Medulla oblongata (tissue), 1 donor: ENCODE measurements around the gene FOXL2.
A peak's percentile ranks its signal among the peaks of the same experiment; 100 is the strongest.
"Not testable (repeated sequence)": the region's sequence is repeated elsewhere in the genome, so short reads cannot be mapped to it uniquely, and the experiment has no call there.

Source experiments
- DNase-seq: peaks from one replicate; pipeline ENCODE4 v3.0.0-alpha.2; 2015; ENCODE audit errors: extremely low spot score

The FOXL2 gene

DNA sequence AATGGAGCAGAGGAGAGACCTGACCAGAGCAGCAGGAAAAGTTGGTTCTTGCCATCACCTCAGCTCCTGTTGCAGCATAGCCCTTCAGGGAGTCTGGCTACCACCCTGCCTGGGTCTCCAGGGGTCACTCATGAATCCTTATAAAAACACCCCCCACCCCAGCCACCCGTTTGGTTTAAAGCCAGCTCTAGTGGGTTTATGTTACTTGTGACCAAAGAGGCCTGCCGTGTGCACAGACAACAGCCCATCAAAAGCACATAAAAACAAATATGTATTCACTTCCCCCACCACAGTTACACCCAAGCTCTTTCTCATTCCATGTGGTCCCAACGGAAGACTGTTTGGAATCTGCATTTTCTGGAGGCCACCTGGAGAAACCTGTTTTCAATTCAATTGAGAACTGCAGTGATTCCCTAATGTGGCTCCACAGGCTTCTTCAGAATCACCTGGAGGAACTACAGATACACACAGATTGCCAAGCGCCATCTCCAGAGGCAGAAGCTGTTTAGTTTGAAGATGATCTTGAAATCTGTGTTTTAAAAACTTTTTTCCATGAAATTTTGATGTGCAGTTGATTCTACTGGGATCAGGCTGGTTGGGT lies 13.8 kb downstream of the FOXL2 start:
- no peak for DNase-seq

DNA sequence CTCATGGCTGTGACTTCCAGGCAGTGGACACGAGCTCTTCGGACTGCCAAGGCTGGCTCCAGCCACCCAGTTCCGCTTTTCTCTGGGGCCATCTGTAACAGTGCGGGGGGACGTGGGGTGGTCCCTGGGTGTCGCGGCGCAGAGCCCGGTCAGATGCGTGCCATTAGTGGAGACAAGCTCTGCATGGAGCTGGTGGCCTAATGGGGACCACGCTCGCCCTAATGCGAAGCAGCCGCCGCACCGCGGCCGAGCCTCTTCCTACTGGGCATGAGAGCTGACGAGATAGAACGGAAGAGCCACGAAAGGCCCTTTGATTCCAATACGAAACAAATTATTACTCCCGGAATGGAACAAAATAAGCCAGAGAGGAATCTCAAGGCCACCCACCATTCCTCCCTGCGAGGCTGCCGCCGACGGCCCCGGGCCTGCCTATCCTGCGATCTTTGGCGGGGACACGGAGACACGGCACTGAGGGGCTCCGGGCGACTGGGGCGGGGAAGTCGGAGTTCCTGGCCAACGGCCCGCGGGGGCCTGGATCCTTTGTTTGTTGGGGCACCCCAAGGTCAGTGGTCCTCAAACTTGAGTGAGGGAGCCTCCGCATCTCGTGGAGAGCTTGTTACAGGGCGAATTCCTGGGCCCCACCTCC lies 18.1 kb downstream of the FOXL2 start:
- DNase-seq = no peak

DNA sequence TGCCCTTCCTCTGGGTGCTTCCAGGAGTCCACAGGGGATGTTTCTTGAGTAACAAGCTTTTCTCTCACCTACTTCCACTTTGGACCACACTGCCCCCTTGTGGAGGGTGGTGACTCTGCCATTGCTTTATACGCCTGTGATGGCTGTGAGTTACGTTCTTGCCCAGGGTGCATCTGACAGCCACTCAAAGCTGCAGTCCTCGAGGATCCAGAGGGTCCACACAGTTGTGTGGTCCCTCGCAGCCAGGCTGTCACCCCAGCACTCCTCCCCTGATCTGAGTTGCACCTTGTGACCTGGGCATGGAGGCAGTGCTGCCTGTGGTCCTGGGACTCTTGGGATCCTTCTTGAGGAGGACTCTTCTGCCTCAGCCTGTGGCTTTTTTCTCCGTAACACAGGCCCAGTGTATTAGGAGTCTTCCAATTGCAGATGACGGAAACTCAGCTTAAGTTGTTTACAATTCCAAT lies 23.4 kb downstream of the FOXL2 start:
- DNase-seq = peak; percentile 91

DNA sequence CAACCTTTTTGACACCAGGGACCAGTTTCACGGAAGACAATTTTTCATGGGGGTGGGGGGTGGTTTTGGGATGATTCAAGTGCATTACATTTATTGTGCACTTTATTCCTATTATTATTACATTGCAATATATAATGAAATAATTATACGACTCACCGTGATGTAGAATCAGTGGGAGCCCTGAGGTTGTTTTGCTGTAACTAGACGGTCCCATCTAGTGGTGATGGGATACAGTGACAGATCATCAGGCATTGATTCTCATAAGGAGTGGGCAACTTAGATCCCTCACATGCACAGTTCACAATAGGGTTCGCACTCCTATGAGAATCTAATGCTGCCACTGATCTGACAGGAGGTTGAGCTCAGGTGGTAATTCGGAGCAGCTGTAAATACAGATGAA lies 24.5 kb downstream of the FOXL2 start:
- DNase-seq = not testable (repeated sequence)

DNA sequence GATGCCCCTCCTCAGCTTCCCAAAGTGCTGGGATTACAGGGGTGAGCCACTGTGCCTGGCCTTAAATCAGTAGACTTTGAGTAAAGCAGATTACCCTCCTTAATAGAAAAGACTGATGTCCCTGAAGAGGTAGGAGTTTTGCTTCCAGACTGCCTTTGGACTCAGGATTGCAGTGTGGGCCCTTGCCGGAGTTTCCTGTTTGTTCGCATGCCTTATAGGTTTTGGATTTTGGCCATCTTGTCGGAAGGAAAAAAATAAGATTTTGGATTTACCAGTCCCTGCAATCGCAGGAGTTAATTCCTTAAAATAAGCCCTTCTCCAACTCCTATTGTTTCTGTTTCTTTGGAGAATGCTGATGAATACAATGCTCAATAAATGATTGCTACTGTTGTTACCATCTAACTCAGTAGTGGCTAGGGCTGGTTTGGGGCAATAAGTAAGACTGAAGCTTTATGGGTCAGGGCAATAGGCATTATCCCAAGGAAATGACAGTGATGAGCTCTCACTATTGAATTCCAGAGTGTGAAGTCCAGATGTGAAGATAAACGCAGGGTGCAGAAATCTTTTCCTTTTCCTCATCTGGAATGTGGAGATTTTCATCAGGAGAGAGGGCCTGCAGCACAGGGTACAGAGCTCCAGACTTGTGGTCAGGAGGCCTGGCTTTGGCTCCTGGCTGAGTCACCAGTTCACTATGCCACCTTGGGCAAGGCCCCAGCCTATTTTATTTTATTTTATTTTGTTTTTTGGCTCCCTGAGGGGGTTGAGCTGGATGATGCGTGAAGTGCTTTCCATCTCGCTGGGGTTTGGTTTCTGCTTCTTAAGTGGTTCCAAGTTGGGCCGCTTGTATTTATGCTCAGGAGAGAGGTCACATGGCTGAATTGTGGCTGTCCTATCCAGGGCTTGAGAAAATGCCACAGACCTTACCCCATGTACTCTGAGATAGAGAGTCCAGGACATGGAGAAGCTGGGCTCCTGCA lies 25.3 kb downstream of the FOXL2 start:
- no peak for DNase-seq

DNA sequence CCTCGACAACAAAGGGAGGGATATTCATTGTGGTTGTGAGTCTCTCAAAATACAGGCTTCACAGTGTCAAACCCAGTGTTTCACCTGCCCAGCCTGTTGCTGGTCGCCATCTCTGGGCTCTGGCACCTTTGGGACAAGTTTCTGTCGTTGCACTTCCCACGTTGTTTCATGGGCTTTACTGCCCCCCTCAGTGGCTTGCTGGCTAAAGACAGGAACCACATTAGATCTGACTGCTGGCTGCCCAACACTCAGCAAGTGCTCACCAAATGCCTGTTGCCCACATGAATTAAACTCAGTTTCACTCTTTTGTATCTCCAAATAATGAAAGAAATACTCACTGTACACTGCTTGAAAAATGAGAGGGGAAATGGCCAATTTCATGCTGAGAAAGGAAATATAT lies 27.6 kb downstream of the FOXL2 start:
- no peak for DNase-seq

DNA sequence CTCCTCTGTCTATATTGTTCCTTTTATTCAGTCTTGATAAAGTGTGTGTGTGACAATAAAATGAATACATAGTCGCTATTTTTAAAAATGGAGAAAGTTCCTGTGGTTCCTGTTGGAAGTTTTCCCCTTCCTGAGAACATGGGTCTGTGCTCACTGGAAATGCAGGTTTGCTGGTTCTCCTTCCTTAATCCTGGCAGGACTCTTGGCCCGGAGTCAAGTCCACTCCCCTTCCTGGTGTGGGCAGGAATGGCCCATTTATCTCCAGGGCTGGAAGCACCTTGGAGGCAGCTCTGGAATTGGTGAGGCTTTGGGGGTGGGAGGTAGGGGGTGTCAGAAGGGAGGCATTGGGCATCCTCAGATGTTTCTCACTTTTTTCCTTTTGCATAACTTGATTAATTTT lies 30.1 kb downstream of the FOXL2 start:
- no peak for DNase-seq

DNA sequence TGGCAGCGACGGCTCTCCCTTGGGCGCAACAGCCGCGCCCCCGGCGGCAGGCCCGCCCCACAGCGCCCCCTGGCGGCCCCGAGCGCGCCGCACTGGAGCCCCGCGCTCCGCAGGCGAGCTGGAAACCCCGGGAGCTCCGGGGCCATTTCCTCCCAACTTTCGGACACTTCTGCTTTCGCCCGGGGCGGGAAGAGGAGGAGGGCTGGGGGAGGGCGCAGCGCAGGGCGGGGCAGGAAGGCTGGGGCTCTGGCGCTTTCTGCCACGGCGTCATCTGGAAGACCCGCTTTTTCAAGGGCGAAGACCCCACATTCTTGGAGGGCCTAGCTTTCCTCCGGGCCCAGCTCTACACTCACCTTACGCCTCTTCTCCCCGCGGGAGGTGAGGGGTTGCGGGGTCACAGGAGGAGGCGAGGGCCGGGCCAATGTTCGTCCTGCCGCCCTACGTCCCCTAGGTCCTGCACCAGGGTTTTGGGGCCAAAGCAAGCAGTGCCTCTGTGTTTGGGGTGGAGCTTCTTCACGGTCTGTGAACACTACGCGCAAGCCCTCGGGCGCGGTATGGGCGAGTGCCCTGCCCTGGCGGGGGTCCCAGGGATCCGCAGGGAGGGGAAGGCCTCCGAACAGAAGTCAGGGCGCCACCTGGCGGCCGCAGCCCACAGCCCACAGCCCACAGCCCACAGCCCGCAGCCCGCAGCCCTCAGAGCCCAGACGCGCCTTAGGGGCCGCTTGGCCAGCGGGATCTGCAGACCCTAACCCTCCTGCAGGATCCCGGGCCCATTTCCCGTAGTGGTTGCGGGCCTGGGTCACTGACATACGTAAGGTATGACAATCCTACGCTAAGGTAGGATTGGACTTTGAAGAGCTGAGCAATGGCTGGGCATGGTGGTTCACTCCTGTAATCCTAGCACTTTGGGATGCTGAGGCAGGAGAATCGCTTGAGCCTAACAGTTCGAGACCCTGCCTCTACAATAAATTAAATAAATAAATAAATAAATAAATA lies 31.1 kb downstream of the FOXL2 start:
- DNase-seq = peak; percentile 93

DNA sequence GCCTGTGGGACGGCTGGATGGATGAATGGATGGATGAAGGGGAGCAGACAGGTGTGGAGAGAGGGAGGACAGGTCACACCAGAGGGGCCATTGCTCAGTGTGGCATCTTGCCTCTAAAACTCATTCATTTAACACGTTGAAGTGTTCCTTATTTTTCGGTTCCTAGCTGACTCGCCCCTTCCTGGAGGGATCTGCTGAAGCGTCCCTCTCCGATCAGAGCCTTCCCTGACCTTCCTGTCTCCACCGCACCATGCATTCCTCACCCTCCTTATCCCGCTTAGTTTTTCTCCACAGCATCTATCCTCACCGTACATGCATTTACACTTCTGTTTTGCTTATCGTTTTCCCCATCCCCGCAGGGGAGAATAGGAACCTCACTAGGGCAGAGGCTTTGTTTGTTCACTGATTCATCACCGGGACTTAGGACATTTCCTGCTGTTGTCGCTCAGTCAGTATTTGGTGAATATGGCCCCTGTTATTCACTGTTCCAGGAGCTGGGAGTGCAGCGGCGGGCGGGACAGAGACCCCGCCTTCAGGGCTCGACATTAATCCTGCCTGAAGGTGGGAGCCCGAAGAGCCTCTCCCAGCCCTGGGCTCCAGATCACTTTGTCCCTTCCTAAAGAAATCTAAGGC lies 32.0 kb downstream of the FOXL2 start:
- no peak for DNase-seq

DNA sequence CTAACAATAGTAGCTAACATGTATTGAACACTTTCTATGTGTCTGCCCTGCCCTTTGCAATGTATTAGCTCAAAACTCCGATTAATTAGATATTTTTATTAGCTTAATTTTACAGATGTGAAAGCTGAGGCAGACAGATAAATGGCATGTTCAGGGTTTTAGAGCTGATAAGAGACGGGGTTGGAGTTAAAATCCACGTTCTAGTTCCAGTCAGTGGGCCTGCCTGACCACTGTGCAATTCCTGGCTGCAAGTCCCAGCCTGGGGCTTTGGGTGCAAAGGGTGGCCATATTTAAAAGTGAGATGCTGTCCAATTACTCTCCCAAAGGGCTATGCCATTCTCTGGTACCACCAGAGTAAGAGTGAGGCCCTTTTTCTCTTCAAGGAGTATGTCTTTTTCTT lies 33.2 kb downstream of the FOXL2 start:
- no peak for DNase-seq

DNA sequence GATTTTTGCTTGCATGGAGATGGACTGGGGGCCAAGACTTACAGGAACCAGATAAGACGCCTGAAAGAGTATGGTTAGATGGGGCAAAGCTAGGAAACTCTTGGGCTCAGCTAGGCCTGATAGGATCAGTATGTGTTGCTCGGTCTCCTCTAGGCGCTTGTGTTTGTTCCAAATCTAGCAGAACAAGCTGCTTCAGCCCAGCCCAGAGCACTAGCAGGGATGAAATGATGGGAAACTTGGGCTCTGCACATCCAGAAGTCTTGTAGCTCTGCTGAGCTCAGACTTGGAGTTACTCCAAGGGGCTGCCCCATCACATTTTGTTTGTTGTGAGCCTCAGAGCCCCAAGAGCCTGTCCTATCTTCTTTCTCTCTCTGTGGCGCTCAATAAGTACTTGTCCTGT lies 34.7 kb downstream of the FOXL2 start:
- peak; percentile 10 for DNase-seq

DNA sequence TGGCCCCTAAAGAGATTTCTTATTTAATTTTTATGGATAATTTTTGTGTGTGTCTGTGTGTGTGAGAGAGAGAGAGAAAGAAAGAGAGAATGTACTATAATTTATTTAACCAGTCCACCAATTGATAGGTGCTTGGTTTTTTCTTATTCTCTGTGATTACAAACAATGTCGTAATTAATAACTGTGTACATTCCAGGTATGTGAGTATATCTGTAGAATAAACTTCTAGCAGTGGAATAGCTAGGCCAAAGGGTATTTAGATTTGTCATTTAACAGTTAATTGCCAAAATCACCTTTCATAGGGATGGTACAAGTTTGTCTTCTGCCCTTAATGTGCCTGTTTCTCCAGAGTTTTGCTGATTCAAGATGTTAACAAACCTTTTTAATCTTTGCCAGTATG lies 35.3 kb downstream of the FOXL2 start:
- DNase-seq = no peak

DNA sequence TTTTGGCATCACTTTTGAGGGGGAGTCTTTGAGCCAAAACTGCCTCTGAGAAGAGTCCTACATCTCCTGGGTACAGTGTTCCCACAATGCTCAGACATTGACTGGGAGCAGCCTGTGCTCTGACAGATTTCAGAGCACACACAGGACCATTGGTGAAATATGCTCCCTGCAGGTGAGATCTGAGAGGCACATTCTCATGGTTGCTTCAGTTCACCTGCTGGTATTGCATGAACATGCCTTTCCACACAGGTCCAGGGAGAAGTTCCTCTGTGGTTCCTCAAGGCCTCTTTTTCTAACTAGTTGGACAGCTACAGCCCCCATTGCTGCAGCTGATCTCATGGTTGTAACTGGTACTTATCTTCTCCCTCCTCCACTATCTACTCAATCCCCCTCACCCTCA lies 37.0 kb downstream of the FOXL2 start:
- no peak for DNase-seq

DNA sequence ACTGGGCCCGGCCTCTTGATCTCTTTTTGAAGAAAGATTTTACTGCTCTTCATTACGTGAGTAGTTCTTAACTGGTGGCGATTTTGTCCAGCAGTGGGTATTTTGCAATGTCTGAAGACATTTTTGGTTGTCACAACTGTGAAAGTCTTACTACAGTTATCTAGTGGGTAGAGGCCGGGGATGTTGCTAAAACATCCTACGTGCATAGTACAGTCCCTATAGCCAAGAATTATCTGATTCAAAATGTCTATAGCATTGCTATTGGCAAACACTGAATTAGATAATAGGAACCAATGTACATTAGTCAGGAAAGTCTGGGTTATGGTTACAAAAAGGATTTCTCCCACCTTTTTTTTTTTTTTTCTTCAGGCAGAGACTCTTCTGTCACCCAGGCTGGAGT lies 38.1 kb downstream of the FOXL2 start:
- DNase-seq = no peak

DNA sequence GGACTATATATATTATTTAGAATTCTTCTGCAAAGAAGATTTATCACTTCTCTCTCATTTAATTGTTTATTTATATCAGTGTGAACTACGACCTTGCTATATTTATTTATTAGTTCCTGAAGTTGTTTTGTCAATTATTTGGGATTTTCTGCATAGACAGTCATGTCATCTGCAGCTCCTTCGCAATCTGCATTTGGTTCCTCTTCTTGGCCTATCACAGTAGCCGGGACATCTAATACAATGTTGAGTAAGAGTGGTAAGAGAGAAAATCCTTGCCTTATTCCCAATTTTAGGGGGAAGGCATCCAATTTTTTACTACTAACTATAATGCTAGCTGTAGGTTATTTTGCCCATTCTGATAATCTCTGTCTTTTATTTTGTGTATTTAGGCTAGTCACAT lies 39.4 kb downstream of the FOXL2 start:
- DNase-seq = no peak

DNA sequence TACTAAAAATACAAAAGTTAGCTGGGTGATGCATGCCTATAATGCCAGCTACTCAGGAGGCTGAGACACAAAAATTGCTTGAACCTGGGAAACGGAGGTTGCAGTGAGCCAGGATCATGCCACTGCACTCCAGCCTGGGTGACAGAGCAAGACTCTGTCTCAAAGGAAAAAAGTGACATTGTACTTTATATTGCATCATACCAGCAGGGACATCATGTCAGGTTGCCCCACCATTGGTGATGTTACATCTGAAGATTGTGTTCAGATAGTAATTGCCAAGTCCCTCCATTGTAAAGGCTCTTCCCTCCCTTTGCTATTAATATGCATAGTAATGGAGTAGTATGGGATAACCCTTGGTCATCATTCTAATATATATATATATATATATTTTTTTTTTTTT lies 44.8 kb downstream of the FOXL2 start:
- DNase-seq = no peak

DNA sequence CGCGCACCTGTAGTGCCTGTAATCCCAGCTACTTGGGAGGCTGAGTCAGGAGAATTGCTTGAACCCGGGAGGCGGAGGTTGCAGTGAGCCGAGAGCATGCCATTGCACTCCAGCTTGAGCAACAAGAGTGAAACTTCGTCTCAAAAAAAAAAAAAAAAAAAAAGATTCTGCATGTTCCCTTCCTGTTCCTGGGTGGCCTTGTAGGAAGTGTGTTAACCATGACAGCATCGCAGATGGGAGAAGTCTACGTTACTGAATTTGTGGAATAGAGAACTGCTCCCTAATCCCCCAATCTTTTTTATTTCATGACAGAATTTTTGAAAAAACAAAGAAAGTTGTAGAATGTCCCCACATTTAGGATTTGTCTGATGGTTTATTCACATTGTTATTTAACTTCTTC lies 45.4 kb downstream of the FOXL2 start:
- DNase-seq = no peak

DNA sequence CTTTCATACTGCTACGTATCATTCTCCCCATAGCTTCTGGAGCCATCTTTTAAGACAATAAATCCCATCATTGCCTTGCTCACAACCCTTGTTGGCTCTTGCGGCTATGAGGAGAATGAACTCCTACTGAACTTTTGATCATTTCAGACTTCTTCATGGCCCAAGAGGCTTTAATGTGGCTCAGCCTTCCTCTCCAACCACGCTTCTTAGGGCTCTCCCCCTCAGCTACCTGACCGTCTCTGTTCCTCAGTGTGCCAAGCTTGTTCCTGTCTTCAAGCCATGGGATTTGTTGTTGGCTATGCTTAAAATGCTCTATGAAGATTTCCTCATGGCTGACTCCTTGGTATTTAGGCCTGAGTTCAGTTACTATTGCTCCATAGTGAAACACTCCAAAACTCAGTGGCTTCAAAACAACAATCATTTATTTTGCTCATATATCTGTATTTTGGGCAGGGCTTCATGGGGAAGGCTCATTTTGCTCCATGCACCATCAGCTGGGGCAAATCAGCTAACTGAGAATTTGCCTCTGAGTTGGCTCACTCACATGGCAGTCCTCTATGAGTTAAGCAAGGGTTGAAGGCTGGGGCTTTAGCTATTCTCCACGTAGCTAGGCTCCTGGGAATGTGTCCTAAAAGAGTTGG lies 47.5 kb downstream of the FOXL2 start:
- DNase-seq = no peak

DNA sequence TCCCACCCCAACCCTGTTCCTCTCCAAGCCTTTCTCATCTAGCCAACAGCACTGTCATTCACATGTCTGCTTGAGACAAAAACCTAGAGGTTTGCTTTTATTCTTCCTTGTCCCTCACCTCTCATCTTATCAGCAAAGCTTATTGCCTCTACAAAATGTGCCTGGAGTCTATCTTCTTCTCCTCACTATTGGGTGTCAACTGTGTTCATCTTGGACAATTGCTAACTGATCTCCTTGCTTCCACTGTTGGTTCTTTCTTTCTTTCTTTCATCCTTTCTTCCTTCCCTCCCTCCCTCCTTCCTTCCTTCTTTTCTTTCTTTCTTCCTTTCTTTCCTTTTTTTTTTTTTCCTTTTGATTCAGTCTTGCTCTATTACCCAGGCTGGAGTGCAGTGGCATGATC lies 48.2 kb downstream of the FOXL2 start:
- no peak for DNase-seq

DNA sequence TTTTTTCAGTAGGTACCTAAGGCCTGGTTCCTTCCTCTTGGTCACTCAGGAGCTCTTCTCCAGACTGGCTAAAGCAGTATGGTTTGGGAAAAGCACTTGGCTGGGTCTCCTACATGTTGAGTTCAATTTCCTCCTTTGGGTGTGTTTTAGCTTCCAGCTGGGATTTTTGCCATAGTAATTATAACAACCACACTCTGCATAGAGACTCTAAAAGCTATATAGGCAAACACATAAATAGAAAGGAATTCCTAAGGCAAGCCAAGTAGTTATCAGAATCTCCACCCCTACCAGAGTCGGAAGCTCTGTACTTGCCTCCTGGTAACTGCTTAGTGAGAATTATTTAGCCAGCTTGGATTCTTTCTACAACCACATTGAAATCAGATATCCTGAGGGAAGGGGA lies 48.6 kb downstream of the FOXL2 start:
- no peak for DNase-seq
